PFSK-1 (cell line): ENCODE measurements around the gene PPP1R2C.

Experiments used
- FOXP2 ChIP-seq: optimal IDR thresholded peaks from 2 replicates; pipeline ENCODE3; 2011; ENCODE audit warnings: borderline replicate concordance, control low read depth, inconsistent platforms; ENCODE audit not compliant: insufficient read depth; ENCODE audit errors: extremely low read length, extremely low read depth
- POLR2AphosphoS5 ChIP-seq: IDR thresholded peaks from 2 replicates; pipeline ENCODE4 v1.6.1; 2012; ENCODE audit warnings: low read depth, mild to moderate bottlenecking, control low read depth, low read length, moderate library complexity
- SIN3A ChIP-seq: IDR thresholded peaks from 2 replicates; pipeline ENCODE4 v1.6.1; 2012; ENCODE audit warnings: mild to moderate bottlenecking, low read length, moderate library complexity, borderline replicate concordance; ENCODE audit not compliant: insufficient read depth
- TAF1 ChIP-seq: IDR thresholded peaks from 2 replicates; pipeline ENCODE4 v1.6.1; 2012; ENCODE audit warnings: low read length, control low read depth, borderline replicate concordance; ENCODE audit not compliant: insufficient read depth
- TF ChIP-seq, protein P1 (sequence below), 2 experiments: IDR thresholded peaks; 2 replicates each; pipeline versions ENCODE4 v1.6.1 to v1.8.0; 2011 to 2012; ENCODE audit warnings: low read depth in 2 of 2, low read length in 2 of 2, control low read depth in 1 of 2, inconsistent platforms in 1 of 2, mild to moderate bottlenecking in 1 of 2, moderate library complexity in 1 of 2; ENCODE audit not compliant: insufficient read depth in 1 of 2

The PPP1R2C gene

DNA sequence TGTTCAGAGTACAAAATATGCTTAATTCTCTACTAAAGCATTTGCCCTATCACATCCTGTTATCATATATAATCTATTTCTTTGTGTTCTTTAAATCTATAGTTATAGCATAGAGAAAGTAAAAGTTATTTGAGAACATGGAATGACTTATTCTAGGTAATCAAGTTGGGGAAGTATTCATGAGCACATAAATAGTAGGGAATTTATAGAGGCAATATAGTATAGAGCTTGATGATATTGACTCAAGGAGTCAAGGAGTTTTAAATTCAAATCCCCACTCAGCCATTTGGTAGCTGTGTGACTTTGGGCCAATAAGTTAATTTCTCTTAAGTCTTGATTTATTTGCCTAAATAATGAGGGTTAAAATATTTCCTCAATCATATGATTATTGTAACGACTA is 37.5 kb downstream of the PPP1R2C start:
- TF ChIP-seq TAF1: no peak
- TF ChIP-seq SIN3A: no peak
- no peak for TF ChIP-seq POLR2AphosphoS5
- no peak for TF ChIP-seq FOXP2
- TF ChIP-seq, protein P1, sequence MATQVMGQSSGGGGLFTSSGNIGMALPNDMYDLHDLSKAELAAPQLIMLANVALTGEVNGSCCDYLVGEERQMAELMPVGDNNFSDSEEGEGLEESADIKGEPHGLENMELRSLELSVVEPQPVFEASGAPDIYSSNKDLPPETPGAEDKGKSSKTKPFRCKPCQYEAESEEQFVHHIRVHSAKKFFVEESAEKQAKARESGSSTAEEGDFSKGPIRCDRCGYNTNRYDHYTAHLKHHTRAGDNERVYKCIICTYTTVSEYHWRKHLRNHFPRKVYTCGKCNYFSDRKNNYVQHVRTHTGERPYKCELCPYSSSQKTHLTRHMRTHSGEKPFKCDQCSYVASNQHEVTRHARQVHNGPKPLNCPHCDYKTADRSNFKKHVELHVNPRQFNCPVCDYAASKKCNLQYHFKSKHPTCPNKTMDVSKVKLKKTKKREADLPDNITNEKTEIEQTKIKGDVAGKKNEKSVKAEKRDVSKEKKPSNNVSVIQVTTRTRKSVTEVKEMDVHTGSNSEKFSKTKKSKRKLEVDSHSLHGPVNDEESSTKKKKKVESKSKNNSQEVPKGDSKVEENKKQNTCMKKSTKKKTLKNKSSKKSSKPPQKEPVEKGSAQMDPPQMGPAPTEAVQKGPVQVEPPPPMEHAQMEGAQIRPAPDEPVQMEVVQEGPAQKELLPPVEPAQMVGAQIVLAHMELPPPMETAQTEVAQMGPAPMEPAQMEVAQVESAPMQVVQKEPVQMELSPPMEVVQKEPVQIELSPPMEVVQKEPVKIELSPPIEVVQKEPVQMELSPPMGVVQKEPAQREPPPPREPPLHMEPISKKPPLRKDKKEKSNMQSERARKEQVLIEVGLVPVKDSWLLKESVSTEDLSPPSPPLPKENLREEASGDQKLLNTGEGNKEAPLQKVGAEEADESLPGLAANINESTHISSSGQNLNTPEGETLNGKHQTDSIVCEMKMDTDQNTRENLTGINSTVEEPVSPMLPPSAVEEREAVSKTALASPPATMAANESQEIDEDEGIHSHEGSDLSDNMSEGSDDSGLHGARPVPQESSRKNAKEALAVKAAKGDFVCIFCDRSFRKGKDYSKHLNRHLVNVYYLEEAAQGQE (IDR thresholded peaks at IDR 0.05; ENCODE audit: insufficient read depth in 1 of 2, low read depth in 2 of 2, low read length in 2 of 2): no peak

- TF ChIP-seq TAF1 (no peak), POLR2AphosphoS5 (no peak)
These were observed 38.2 kb downstream of the PPP1R2C start for GRCh38 chrX:42739741-42740140.

- TF ChIP-seq SIN3A (no peak), TAF1 (no peak), POLR2AphosphoS5 (no peak), FOXP2 (no peak)
- TF ChIP-seq, protein P1 (IDR thresholded peaks at IDR 0.05; ENCODE audit: insufficient read depth in 1 of 2, low read depth in 2 of 2, low read length in 2 of 2): no peak
These were observed 38.7 kb downstream of the PPP1R2C start for GRCh38 chrX:42739258-42739657.

DNA sequence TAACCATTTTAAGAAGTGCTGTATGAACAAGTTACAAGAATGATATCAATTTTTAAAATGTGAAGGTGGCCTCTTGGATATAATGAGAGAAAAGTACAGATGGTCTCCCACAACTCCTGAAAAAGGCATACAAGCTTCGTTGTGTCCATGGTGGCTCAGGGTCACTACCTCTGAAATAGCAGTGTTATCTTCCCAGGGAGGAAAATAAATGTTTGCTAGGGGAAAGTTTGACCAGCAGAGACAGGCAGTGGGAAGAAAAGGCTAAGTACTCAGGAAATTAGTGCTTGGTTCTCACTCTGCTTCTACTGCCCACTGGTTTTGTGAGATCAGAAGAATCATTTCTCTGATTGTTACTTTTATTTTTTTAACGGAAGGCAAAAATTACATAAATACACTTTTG is 39.4 kb downstream of the PPP1R2C start:
- TF ChIP-seq POLR2AphosphoS5: no peak
- TF ChIP-seq, protein P1 (IDR thresholded peaks at IDR 0.05; ENCODE audit: insufficient read depth in 1 of 2, low read depth in 2 of 2, low read length in 2 of 2): no peak

DNA sequence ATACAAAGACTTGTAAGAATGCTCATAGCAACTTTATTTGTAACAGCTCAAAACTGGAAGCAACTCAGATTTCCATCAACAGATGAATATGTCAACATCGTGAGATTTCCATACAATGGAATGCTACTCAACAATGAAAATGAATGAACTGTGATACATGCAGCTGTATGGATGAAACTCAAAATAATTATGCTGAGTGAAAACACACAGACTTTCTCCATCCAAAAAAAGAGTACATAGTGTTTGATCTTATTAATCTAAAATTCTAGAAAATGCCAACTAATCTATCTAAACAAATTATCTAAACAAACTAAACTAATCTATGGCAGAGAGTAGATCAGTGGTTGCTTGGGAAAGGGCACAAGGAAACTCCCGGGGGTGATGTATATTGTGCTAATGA is 42.7 kb downstream of the PPP1R2C start:
- TF ChIP-seq SIN3A (no peak), FOXP2 (no peak), TAF1 (no peak)
- TF ChIP-seq, protein P1 (IDR thresholded peaks at IDR 0.05; ENCODE audit: insufficient read depth in 1 of 2, low read depth in 2 of 2, low read length in 2 of 2): no peak
